Ishikawa (cell line): ENCODE results near the gene JPH4.

Experiments
- CEBPB ChIP-seq: IDR thresholded peaks from 2 replicates; pipeline ENCODE4 v1.6.1; 2012
- CREB1 ChIP-seq: IDR thresholded peaks from 2 replicates; pipeline ENCODE4 v1.6.1; 2012; ENCODE audit warnings: low read depth
- EGR1 ChIP-seq: IDR thresholded peaks from 2 replicates; pipeline ENCODE4 v1.6.1; 2012
- EP300 ChIP-seq: IDR thresholded peaks from 2 replicates; pipeline ENCODE4 v1.6.1; 2012; ENCODE audit warnings: borderline replicate concordance
- FOXM1 ChIP-seq: IDR thresholded peaks from 2 replicates; pipeline ENCODE4 v1.6.1; 2012; ENCODE audit warnings: low read depth, borderline replicate concordance
- NFIC ChIP-seq: IDR thresholded peaks from 2 replicates; pipeline ENCODE4 v1.6.1; 2012
- RAD21 ChIP-seq: IDR thresholded peaks from 2 replicates; pipeline ENCODE4 v1.6.1; 2012; ENCODE audit warnings: low read depth
- TAF1 ChIP-seq: IDR thresholded peaks from 2 replicates; pipeline ENCODE4 v1.6.1; 2012; ENCODE audit warnings: low read depth, mild to moderate bottlenecking
- TCF12 ChIP-seq: IDR thresholded peaks from 2 replicates; pipeline ENCODE4 v1.6.1; 2012; ENCODE audit warnings: low read depth
- TEAD4 ChIP-seq: IDR thresholded peaks from 2 replicates; pipeline ENCODE4 v1.6.1; 2012
- USF1 ChIP-seq: IDR thresholded peaks from 2 replicates; pipeline ENCODE4 v1.6.1; 2012
- YY1 ChIP-seq: IDR thresholded peaks from 2 replicates; pipeline ENCODE4 v1.6.1; 2012; ENCODE audit warnings: low read depth
- ZBTB7A ChIP-seq: IDR thresholded peaks from 2 replicates; pipeline ENCODE4 v1.6.1; 2012; ENCODE audit warnings: low read depth
- TF ChIP-seq, protein P1 (sequence below): IDR thresholded peaks from 2 replicates; pipeline ENCODE4 v1.6.1; 2012; ENCODE audit warnings: low read depth, mild to moderate bottlenecking
- TF ChIP-seq, protein P2 (sequence below): IDR thresholded peaks from 2 replicates; pipeline ENCODE4 v1.6.1; 2012

JPH4 gene

GRCh38 chr14:23557521-23557920, 21.1 kb downstream of the JPH4 start:
- no peak for TF ChIP-seq TCF12
- no peak for TF ChIP-seq CREB1

DNA sequence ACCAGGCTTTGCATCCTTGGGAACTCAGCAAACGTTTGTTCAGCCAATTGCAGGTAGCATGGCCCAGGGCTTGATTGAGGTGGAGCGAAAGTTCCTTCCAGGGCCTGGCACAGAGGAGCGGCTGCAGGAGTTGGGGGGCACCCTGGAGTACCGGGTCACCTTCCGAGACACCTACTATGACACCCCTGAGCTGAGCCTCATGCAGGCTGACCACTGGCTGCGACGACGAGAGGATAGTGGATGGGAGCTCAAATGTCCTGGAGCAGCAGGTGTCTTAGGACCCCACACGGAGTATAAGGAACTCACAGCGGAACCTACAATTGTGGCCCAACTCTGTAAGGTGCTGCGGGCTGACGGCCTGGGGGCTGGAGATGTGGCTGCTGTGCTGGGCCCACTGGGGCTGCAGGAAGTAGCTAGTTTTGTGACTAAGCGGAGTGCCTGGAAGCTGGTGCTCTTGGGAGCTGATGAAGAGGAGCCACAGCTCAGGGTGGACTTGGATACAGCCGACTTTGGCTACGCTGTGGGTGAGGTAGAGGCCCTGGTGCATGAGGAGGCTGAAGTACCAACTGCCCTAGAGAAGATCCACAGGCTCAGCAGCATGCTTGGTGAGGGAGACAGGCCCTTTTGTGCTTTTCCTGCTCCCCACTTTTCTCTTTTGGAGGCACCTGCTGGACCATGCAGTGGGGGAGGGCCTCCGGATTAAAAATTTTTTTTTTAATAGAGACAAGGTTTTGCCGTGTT, 21.7 kb downstream of the JPH4 start:
- TF ChIP-seq RAD21, result no peak
- TF ChIP-seq EGR1, result no peak

GRCh38 chr14:23555882-23556699, 22.5 kb downstream of the JPH4 start, which contains the start of gene THTPA:
THTPA (plus strand) TSS chr14:23556271; CDS start chr14:23556758, 487 bp downstream.
- TF ChIP-seq TEAD4, result no peak
- TF ChIP-seq RAD21, result no peak
- TF ChIP-seq FOXM1, result no peak
- peak; percentile 36; the same call in 1 of the 2 replicates for TF ChIP-seq CREB1
- TF ChIP-seq, protein P1, sequence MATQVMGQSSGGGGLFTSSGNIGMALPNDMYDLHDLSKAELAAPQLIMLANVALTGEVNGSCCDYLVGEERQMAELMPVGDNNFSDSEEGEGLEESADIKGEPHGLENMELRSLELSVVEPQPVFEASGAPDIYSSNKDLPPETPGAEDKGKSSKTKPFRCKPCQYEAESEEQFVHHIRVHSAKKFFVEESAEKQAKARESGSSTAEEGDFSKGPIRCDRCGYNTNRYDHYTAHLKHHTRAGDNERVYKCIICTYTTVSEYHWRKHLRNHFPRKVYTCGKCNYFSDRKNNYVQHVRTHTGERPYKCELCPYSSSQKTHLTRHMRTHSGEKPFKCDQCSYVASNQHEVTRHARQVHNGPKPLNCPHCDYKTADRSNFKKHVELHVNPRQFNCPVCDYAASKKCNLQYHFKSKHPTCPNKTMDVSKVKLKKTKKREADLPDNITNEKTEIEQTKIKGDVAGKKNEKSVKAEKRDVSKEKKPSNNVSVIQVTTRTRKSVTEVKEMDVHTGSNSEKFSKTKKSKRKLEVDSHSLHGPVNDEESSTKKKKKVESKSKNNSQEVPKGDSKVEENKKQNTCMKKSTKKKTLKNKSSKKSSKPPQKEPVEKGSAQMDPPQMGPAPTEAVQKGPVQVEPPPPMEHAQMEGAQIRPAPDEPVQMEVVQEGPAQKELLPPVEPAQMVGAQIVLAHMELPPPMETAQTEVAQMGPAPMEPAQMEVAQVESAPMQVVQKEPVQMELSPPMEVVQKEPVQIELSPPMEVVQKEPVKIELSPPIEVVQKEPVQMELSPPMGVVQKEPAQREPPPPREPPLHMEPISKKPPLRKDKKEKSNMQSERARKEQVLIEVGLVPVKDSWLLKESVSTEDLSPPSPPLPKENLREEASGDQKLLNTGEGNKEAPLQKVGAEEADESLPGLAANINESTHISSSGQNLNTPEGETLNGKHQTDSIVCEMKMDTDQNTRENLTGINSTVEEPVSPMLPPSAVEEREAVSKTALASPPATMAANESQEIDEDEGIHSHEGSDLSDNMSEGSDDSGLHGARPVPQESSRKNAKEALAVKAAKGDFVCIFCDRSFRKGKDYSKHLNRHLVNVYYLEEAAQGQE, result no peak
- TF ChIP-seq ZBTB7A, result peak; percentile 45; the same call in 1 of the 2 replicates
- TF ChIP-seq TCF12, result peak; percentile 67; the same call in 1 of the 2 replicates
- no peak for TF ChIP-seq USF1
- TF ChIP-seq NFIC, result peak; percentile 5; the same call in 1 of the 2 replicates
- no peak for TF ChIP-seq EP300
- TF ChIP-seq, protein P2, sequence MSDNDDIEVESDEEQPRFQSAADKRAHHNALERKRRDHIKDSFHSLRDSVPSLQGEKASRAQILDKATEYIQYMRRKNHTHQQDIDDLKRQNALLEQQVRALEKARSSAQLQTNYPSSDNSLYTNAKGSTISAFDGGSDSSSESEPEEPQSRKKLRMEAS, result peak; percentile 78
- TF ChIP-seq YY1, result peak; percentile 89
- no peak for TF ChIP-seq EGR1
- peak; percentile 88 for TF ChIP-seq TAF1
- 0 out of 2 replicates have a peak, but pooled peaks have one; percentile 25 for TF ChIP-seq CEBPB

GRCh38 chr14:23555533-23555881, 23.1 kb downstream of the JPH4 start:
- TF ChIP-seq TAF1 (no peak), USF1 (no peak), TEAD4 (no peak), TCF12 (no peak), EP300 (no peak), FOXM1 (no peak), CREB1 (no peak)
- TF ChIP-seq, protein P2, result no peak

DNA sequence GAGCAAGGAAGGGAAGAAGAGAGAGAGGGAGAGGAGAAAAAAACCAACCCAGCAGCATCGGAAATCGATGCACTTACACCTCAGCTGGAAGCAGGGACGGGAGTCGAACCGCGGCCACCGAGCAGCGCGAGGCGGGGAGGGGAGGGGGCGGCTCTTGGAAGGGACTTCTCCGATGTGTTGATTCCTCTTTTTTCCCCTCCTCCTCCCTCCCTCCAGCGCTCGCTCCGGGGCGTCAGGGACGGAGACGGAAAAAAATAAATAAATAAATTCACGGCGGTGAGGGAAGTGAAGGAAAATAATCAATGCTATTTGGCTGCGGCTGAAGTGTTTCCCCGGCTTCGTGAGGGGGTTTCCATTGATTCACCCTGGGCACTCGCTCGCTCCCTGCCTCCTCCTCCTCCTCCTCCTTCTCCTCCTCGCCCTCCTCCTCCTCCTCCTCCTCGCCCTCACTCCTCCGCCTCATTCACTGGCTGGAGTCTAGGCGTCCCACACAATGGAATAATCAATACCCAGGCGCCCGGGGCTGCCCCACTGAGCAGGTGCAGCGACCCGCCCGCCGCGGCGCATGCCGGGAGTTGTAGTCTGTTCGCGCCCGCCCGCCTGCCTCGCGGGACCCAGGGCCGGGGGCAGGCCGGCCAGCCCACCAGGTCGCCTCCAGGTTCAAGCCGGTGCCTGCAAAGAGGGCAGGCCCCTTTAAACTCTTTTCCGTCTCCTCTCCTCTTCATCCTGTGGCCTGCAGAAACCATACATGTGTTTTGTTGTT, 27.1 kb downstream of the JPH4 start, which contains the start of gene ZFHX2:
ZFHX2 (minus strand) TSS at position 500 of the 763 bp plus-strand sequence. CDS start 16,440 bp downstream, outside the sequence.
- TF ChIP-seq TAF1, result peak; percentile 35; the same call in 1 of the 2 replicates
- TF ChIP-seq, protein P1, result no peak
- TF ChIP-seq, protein P2, result peak; percentile 4; the same call in 1 of the 2 replicates
- TF ChIP-seq USF1, result no peak
- TF ChIP-seq ZBTB7A, result peak; percentile 69
- no peak for TF ChIP-seq CEBPB
- no peak for TF ChIP-seq TEAD4
- TF ChIP-seq EP300, result no peak
- no peak for TF ChIP-seq FOXM1
